IPS-18c (cell line): Measurements from ENCODE around the gene CPT1C.

ENCODE experiments used
- H3K4me3 ChIP-seq: 2 replicates; pipeline ENCODE4 v1.7.0; 2013; ENCODE audit warnings: low read depth, mild to moderate bottlenecking, low read length, moderate library complexity; ENCODE audit not compliant: insufficient read depth
- H3K9me3 ChIP-seq: one replicate; pipeline ENCODE4 v1.6.1; 2013; ENCODE audit warnings: mild to moderate bottlenecking, low read length, moderate library complexity; ENCODE audit not compliant: control insufficient read depth, insufficient read depth

CPT1C gene

GRCh38 chr19:49690656-49691242 is at the start of gene CPT1C:
Gene CPT1C, plus strand, starts transcription at chr19:49691116. Its CDS starts 1,137 bp downstream, at chr19:49692253.
- H3K9me3 ChIP-seq = peaks cover 2% of the 10 kb centered on the region
- peak within 1 kb of the TSS; percentile 85 for H3K4me3 ChIP-seq

- H3K9me3 ChIP-seq = no peaks in the 10 kb centered on the region
- H3K4me3 ChIP-seq = peak within 1 kb of the TSS; percentile 98
Observed at GRCh38 chr19:49641688-49642491, 49.0 kb upstream of the CPT1C start, which contains the start of gene SCAF1. Gene SCAF1, plus strand, starts transcription at chr19:49642209. Its CDS starts 2,818 bp downstream, at chr19:49645027.

GRCh38 chr19:49642492-49643035 is 48.4 kb upstream of the CPT1C start:
- peak overlapping the region; percentile 98 for H3K4me3 ChIP-seq
- no peaks in the 10 kb centered on the region for H3K9me3 ChIP-seq

- H3K4me3 ChIP-seq = no peak overlapping the region
- no peaks in the 10 kb centered on the region for H3K9me3 ChIP-seq
Observed at GRCh38 chr19:49643466-49643865, 47.5 kb upstream of the CPT1C start.

GRCh38 chr19:49645592-49645991 is 45.3 kb upstream of the CPT1C start:
- Histone ChIP-seq H3K9me3 (no peaks in the 10 kb centered on the region), H3K4me3 (no peak overlapping the region)

GRCh38 chr19:49645995-49646394 is 44.9 kb upstream of the CPT1C start:
- no peak overlapping the region for H3K4me3 ChIP-seq
- no peaks in the 10 kb centered on the region for H3K9me3 ChIP-seq

GRCh38 chr19:49646586-49646985 is 44.3 kb upstream of the CPT1C start:
- no peaks in the 10 kb centered on the region for H3K9me3 ChIP-seq
- no peak overlapping the region for H3K4me3 ChIP-seq

GRCh38 chr19:49651029-49651819 is 39.7 kb upstream of the CPT1C start:
- Histone ChIP-seq H3K9me3 (no peaks in the 10 kb centered on the region), H3K4me3 (no peak overlapping the region)

GRCh38 chr19:49651820-49652550 is 38.9 kb upstream of the CPT1C start:
- Histone ChIP-seq H3K4me3 (no peak overlapping the region), H3K9me3 (no peaks in the 10 kb centered on the region)

GRCh38 chr19:49652551-49653465 is 38.1 kb upstream of the CPT1C start:
- Histone ChIP-seq H3K4me3 (no peak overlapping the region), H3K9me3 (no peaks in the 10 kb centered on the region)

- H3K9me3 ChIP-seq = no peaks in the 10 kb centered on the region
- no peak overlapping the region for H3K4me3 ChIP-seq
Observed at GRCh38 chr19:49653466-49653806, 37.5 kb upstream of the CPT1C start.

GRCh38 chr19:49654581-49654980 is 36.3 kb upstream of the CPT1C start:
- no peak overlapping the region for H3K4me3 ChIP-seq

GRCh38 chr19:49655570-49656455 is 35.1 kb upstream of the CPT1C start:
- no peak overlapping the region for H3K4me3 ChIP-seq
- no peaks in the 10 kb centered on the region for H3K9me3 ChIP-seq

More at GRCh38 chr19:49654581-49654980, 36.3 kb upstream of the CPT1C start:
- no peaks in the 10 kb centered on the region for H3K9me3 ChIP-seq

- Histone ChIP-seq H3K9me3 (no peaks in the 10 kb centered on the region), H3K4me3 (no peak overlapping the region)
Observed at GRCh38 chr19:49656456-49657109, 34.3 kb upstream of the CPT1C start.
